Stimulated activated CD8-positive, alpha-beta memory T cell treated with anti-CD3 and anti-CD28 coated beads, Interleukin-15, amount 100 ng/mL, for 4 hours (primary cell): ENCODE results near the gene PIGL.
"Not testable (repeated sequence)": the region's sequence is repeated elsewhere in the genome, so short reads cannot be mapped to it uniquely, and the experiment has no call there.

Experiments used
- DNase-seq, 2 donors: peaks; one replicate each; pipeline ENCODE4 v3.0.0-alpha.2; 2020; ENCODE audit warnings: low read depth in 2 of 2

The PIGL gene

GRCh38 chr17:16306211-16306610 lies 89.2 kb downstream of the PIGL start:
- no peak for DNase-seq

GRCh38 chr17:16312061-16312460 lies 95.1 kb downstream of the PIGL start:
- DNase-seq, result not testable (repeated sequence)

GRCh38 chr17:16313139-16314090 lies 96.4 kb downstream of the PIGL start:
- no peak for DNase-seq

- no peak for DNase-seq
Measured at GRCh38 chr17:16314189-16314588, 97.2 kb downstream of the PIGL start.

- no peak for DNase-seq
Measured at GRCh38 chr17:16314859-16315258, 97.8 kb downstream of the PIGL start.

GRCh38 chr17:16319969-16320368 lies 103.0 kb downstream of the PIGL start:
- no peak for DNase-seq

- DNase-seq, result no peak
Measured at GRCh38 chr17:16322636-16323035, 105.6 kb downstream of the PIGL start.

GRCh38 chr17:16325964-16326363 lies 109.0 kb downstream of the PIGL start:
- no peak for DNase-seq

- DNase-seq, result no peak
Measured at GRCh38 chr17:16327018-16327417, 110.0 kb downstream of the PIGL start.

- DNase-seq, result no peak
Measured at GRCh38 chr17:16328997-16329396, 112.0 kb downstream of the PIGL start.

- DNase-seq, result no peak
Measured at GRCh38 chr17:16329519-16330271, 112.7 kb downstream of the PIGL start.

- DNase-seq, result no peak
Measured at GRCh38 chr17:16338391-16338790, 121.4 kb downstream of the PIGL start.

- no peak for DNase-seq
Measured at GRCh38 chr17:16339402-16339801, 122.4 kb downstream of the PIGL start.

- no peak for DNase-seq
Measured at GRCh38 chr17:16339959-16340358, 122.9 kb downstream of the PIGL start.

- DNase-seq, result no peak
Measured at GRCh38 chr17:16342979-16343378, 126.0 kb downstream of the PIGL start.

GRCh38 chr17:16343569-16343968 lies 126.6 kb downstream of the PIGL start:
- no peak for DNase-seq

GRCh38 chr17:16345565-16345964 lies 128.6 kb downstream of the PIGL start:
- no peak for DNase-seq

GRCh38 chr17:16346721-16347271 lies 129.8 kb downstream of the PIGL start:
- DNase-seq, result no peak

- no peak for DNase-seq
Measured at GRCh38 chr17:16348586-16348985, 131.6 kb downstream of the PIGL start.

- DNase-seq, result no peak
Measured at GRCh38 chr17:16349431-16349830, 132.4 kb downstream of the PIGL start.

- DNase-seq, result no peak
Measured at GRCh38 chr17:16351831-16352230, 134.8 kb downstream of the PIGL start.

GRCh38 chr17:16352303-16352666 lies 135.3 kb downstream of the PIGL start:
- no peak for DNase-seq
